GM21367 (cell line): ENCODE data around the gene PDHB.
"Not testable (repeated sequence)": the region's sequence is repeated elsewhere in the genome, so short reads cannot be mapped to it uniquely, and the experiment has no call there.

Source experiments
- ATAC-seq: cut with Tn5 transposase; IDR thresholded peaks from one replicate; pipeline ENCODE4 v1.9.1; 2021; ENCODE audit not compliant: unreplicated experiment

PDHB gene

DNA sequence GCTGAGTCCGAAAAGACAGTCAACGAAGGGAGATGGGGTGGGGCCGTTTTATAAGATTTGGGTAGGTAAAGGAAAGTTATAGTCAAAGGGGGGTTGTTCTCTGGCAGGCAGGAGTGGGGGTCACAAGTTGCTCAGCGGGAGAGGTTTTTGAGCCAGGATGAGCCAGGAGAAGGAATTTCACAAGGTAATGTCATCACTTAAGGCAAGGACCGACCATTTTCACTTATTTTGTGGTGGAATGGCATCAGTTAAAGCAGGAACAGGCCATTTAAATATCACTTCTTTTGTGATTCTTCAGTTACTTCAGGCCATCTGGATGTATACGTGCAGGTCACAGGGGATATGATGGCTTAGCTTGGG, 7.3 kb upstream of the PDHB start:
- not testable (repeated sequence) for ATAC-seq

DNA sequence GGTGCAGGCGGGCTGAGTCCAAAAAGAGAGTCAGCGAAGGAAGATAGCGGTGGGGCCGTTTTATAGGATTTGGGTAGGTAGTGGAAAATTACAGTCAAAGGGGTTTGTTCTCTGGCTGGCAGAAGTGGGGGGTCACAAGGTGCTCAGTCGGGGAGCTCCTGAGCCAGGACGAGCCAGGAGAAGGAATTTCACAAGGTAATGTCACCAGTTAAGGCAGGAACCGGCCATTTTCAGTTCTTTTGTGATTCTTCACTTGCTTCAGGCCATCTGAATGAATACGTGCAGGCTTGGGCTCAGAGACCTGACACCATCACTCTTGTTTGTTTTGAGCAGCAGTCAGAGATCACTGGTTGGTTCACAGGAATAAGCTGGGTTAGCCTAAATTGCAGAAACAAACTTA, 3.6 kb upstream of the PDHB start:
- not testable (repeated sequence) for ATAC-seq

DNA sequence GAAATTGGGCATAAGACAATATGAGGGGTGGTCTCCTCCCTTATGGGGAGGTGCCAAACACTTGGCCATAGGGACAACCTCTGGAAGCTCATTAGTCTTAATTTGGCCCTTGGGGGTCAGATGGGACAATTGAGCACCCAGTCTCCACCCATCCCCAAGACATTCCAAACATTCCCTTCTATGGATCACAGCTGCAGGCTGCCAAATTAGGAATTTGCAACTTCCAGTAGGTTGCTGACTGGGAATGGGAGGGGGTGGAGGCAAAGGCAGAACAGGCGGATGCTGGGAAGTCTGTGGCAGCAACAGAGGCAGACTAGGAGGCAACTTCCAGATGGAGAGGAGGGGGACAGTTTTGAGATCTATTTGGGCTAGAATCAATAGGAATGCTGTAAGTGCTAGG, 1.4 kb upstream of the PDHB start:
- ATAC-seq = no peak

DNA sequence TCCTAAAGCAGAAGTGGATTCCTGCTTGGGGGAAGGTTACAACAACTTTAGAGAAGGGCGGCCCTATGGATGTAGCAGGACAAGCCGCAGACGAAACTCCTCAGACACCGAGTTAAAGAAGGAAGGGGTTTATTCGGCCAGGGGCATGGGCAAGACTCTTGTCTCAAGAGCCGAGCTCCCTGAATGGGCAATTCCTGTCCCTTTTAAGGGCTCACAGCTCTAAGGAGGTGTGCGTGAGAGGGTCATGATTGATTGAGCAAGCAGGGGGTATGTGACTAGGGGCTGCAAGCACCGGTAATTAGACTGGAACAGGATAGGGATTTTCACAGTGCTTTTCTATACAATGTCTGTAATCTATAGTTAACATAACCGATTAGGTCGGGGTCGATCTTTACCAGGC, 879 bp upstream of the PDHB start:
- ATAC-seq = no peak

DNA sequence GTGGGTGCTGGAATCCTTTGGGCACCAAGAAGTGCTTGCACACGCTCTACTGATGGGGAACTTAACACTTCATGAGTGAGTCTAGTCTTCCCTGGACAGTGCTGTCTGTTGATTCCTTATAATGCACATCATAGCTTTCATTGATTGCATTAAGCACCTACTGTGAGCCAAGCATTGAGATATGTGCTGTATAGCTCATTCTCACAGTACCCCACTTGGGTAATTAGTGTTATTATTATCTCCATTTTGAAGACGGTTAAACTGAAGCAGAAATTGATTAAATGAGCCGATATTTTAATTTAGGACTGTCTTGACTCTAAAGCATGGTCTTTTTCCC, 504 bp upstream of the PDHB start:
- ATAC-seq = no peak

DNA sequence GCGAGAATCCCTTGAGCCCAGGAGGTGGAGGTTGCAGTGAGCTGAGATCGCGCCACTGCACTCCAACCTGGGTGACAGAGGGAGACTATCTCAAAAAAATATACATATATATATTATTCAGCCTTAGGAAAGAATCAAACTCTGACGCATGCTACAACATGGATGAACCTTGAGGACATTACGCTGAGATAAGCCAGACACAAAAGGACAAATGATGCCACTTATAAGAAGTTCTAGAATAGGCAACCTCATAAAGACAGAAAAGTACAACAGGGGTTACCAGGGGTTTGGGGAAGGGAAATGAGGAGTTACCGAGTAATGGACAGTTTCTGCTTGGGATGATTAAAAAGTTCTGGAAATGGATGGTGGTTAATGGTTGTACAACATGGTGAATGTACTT, 727 bp downstream of the PDHB start:
- no peak for ATAC-seq

DNA sequence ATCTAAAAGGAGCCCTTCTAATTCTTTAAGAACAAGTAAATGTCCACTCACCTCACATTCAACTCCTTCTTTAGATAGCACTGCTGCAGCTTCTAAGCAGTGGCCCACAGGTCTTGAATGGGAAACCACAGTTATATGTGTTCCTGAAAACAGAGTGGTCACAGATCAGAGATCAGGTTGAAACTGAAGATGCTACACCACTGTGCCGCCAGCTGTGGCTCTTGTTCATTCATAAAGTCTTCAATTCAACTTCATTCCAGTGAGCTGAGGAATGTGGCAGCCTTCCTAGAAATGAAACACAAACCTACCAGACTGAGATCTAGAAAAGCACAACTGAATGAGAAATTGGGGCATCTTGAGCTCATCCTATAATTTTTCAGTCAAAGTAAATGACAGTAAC, 4.0 kb downstream of the PDHB start:
- ATAC-seq = peak; percentile 37

DNA sequence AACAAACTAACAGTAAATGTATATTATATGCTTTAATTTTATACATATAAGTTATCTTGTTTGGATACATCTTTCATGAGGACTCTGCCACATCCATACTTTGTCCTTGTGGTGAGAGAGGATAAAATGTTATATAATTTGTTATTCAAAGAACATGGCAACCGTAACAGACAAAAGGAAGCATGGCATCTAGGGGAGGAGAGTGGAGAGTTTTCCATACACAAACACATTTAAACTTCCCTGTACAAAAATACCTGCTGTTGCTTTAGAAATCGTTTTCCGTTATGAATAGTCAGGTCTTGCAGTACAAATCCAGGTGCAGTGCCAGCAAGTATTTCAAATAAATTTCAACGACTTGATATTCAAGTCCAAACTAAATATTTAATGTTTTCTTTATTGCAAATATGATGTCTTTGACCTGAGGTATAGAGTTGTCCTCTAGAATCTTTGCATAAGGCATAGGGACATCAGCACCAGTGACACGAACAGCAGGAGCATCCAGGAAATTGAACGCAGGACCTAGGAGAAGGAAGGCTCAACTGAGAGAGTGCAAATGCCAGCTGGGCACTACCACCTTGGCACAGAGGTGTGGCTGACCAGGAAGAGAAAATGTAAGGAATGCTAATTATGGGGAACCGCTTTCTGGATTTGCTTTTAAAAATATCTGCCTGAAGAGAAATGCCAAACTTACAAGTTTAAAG, 5.8 kb downstream of the PDHB start:
- ATAC-seq = no peak

DNA sequence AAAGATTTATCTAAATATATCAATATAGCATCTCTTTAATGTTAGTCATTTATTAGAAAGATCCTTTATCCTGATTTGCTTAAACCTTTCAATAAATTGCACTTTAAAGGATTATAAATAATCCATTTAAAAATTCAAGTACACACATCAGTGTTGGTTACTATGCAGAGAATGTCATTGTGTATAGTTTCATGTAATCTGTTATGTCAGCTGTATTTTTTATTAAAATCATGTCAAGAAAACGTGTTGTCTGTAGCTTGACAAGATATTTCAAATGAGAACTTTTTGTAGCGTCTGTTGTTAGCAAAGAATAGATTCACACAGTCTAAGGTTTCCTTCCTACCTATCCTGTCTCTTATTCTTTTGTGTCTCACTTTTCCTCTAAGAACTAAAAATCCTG, 7.8 kb downstream of the PDHB start:
- no peak for ATAC-seq

DNA sequence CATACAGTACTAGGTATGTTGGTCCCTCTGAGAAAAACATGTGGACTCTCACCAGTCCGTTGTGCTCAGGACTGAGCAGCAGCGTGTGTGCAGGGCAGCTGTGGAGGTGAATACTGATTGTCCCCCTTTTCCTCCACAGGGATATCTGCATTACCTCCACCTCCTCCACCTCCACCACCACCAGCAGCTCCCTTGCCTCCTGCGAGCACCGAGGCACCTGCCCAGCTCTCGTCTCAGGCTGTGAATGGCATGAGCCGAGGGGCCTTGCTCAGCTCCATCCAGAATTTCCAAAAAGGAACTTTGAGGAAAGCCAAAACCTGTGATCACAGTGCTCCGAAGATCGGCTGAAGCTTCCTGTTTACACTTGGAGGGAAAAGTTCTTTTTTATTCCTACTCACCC, 9.0 kb downstream of the PDHB start:
- ATAC-seq = no peak

DNA sequence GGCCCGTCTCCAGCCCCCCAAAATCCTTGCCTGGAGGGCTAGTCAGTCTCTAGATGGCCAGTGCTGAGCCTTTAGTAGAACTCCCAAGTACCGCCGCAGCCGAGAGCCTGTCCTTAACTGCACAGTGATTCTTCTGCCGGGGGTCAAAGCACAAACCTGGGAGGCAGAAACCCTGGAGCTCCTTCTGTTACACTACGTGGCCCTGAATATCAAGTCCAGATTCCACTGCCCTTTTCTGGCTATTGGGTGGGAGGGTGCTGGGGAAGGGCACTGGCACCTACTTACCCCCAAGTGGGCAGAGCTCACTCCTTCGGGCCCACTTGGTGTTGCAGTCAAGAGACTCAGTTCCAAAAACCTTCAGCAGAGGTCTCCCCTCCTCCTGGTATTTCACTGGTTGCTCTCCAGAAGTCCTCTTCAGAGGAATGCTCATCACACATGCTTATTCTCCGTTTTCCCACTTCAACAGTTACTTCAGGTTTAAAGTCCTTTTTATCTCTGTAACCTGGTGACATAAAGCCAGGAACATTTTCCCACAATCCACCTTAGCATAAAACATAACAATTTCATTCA, 10.8 kb downstream of the PDHB start:
- no peak for ATAC-seq

DNA sequence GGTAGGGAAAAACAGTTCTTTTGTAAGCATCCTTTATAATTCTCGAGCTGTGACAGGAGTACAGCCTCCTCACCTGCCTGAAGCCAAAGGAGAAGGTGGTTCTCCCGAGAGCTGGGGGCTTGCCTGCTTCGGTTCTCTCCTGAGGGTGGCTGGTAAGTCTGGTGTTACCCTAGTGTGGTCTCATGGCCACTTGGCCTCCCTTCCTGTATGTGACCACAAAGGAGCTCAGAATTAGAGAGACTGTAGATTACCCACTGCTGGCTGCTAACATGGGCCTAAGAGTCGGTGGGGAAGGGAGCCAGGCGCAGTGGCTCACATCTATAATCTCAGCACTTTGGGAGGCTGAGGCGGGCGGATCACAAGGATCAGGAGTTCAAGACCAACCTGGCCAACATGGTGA, 12.6 kb downstream of the PDHB start:
- no peak for ATAC-seq

DNA sequence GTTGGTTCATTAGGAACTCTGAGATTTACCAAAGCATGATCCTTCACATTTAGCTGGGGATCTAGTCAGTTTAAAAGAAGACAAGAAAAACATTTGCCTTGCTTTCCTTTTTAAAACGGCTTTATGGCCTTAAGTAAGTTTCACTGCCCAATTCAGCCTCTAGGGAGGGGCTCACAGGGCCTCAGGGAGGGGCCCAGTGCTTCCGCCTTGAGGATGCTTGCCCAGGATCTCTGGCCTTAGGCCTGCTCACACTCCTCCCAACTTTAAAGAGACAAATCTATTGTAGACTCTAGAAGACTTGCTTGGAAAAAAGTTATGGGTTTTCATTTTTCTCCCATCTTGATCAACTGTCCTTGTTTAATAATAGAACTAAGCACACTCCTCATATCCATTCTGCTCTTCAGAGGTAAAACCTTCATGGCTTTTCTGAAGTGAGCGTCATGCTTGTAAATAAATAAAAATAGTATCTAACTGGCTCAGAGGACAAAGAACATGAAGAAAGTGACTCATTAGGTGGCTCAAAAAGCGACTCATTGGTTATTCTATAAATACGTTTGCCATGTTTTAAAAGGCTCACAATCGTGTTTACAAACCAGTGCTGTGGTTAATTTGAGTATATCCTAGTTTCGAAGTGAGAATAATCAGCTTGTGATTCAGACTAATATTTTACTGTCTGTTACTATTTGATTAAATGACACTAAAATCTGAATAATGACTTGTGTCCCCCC, 13.7 kb downstream of the PDHB start:
- ATAC-seq = peak; percentile 53

DNA sequence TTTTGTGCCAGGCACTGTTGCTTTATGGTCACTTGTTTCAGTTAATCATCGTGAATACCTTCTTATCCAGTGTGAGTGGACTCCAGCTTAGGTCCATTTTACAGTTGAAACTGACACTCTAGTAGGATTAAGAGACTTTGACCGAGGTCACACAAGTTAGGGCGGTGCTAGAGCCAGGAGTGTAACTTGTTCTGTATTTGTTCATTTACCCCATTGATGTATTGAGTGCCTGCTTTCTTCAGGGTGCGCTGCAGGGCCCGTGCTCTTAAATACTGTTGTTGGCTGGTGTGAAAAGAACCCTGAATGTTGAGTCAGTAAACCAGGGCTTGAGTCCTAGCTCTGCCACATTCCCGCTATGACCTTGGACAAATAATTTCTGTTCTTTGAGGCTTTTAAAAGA, 15.4 kb downstream of the PDHB start:
- ATAC-seq = no peak

DNA sequence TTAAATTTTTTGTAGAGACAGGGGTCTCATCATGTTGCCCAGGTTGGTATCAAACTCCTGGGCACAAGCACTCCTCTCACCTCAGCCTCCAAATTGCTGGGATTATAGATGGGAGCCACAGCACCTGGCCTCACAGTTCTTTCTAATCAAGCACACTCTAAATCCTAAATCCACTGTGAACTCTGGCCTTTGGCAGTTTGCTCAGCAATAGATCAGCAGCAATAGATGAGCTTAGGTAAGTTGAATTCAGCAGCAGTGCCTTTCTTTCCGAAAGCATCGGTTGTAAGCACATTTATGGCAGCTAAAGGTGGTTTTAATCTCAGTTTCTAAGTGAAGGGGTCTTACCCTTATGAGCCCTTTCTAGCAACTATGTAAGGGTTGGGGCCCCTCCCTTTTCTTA, 16.6 kb downstream of the PDHB start:
- ATAC-seq = no peak

DNA sequence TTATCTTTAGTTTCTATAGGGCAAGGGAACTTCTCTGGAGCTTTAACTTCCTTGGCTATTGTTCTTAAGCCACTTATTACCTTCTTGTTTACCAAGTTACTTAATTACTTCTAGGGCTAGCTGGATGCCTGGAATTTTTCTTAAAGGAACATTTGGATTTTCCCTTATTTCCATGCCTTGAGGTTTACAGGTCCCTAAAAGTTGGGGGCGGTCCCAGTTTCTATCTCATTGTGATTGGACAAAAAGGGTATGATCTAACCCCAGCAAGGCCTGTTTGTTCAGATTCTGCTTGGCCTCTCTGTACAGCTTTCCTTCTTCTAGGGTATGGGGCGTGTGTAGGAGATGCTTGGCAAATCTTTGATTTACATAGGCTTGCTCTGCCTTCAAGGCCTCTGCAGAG, 17.4 kb downstream of the PDHB start:
- ATAC-seq = no peak

DNA sequence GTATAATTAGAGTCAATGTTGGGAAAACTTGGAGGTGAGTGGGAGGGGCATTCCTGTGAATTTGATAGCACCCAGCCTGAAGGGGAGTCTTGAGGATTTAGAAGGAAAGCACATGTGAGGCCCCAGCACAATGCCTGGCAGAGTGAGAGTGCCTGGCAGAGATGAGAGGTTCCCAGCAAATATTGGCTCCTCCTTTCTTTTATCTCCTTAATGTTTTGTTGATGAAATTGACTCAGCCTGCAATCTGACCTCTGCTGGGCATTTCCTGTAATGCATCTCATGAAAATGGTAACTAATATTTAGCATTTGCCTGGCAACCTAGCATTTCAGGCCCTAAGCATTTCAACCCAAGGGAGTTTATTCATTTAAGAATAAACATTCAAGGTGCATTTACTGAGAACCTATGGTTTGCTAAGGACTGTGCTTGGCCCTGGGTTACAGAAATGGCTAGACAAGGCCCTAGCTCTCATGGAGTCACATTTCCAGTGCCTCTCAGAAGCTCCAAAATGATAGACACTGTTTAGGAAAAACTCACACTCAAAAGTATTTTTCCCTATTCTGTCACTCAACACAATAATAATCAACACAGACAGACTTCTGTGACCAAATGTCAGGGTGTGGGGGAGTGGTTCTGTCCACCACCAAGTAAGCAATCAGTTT, 19.0 kb downstream of the PDHB start:
- ATAC-seq = no peak

DNA sequence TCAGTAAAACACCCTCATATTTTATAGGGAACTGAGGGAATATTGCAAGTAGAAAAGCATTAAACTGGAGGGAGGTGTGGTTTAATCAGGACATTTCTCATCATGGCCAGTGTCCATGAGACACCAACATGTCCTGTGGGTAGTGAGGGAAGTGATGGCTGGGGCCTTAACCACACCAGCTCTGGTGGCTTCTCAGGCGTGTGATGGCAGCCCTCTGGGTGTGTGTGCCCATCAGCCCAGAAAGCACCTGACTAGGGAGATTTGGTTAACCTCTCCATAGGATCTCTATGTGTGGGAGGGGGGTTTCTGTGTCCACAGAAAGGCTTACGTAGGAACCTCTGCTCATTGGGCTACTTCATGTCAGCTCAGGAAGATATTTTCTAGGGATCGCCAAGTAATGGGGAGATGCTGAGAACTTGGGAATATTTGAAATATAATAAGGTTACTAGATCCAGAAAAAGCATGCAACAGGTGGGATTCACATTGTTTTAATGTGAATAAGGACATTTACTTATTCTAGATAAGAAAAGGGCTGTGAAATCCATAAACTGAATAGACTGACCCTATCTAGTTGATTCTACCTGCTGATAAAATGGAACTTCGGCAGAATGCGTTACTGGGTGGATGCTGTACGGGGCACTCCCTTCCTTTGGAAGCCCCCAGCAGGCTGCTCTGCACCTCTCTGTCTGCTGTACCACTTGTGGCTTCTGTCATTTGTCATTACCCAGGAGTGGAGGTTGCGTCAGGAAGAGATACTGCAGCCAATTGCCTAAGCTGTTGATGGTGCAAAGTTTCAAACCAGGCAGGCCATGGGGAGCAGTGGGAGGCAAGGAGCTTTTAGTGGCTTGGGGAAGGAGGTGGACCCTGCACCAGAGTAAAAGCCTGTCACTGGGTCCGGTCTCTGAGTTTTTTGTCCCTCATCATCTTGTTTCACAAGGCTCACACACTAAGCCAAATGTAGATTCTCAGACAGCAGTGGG, 21.5 kb downstream of the PDHB start:
- no peak for ATAC-seq

DNA sequence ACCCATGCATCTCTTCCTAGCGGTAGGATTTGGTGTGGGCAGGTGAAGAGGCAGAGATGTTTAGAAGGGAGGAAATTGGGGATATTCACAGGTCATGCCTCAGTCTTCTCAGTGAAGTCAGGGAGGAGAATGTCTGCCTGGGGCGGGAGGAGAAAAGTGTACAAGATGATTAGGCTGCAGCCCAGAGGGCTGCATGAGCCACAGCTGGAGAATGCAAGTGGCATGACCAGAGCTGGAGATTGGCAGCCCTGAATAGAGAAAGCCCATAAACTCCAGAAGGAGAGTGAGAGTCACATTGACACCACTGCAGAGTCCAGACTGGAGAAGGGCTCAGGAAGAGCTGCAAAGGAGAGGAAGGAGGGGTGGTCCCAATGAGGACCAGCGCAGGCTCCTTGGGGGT, 22.6 kb downstream of the PDHB start:
- ATAC-seq = no peak

DNA sequence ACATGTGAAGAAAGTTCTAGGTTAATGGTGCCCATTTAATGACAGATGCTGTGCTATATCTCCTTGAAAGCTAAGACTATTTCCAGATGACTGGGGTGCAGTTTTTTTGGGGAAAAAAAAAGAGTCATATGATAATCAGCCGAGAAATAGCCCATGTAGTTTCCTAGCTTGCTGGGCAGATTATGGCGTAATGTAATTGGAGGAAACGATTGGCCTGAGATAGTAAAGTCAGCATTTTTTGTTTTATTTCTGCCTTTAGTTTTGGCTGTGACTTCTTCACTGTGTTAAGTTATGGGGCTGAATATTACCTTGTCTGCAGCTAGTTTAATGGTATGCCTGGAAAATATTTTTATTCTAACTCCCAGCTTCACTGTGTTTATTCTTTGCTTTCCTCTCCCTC, 24.0 kb downstream of the PDHB start:
- ATAC-seq = no peak

DNA sequence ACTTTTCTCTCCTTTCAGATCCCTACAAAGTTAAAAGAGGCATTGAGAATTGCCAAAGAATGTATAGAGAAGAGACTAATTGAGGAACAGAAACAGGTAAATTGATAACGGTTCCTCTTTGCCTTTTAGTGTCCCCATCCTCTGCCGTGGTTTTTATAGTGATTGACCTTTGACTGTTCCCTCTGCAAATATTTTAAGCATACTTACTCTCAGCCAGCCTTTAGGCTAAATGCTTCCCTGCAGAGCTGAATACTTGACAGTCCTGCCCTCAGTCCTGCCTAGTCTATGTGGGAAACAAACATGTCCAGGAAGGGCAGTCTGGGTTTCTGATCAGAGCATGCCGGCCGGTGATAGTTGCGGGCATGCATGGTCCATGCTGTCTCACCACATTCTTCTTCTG, 24.7 kb downstream of the PDHB start:
- no peak for ATAC-seq
